K562 (cell line): ENCODE data around the gene FKBP8. TPM values are rescaled to one million over a fixed set of nuclear protein-coding genes. Genes with fewer than 3 reads are reported as not detected.

Experiments used
- ATAC-seq: fragments of 200-7000 bp; cut with Tn5 transposase; 3 replicates; pipeline ENCODE4 v1.9.1; 2020; ENCODE audit warnings: moderate library complexity
- BruUV-seq: library from RNA; stranded (reverse); fragments of 400-500 nt; replicated peaks from 2 replicates; lab custom pipeline; 2021; lab: Mats Ljungman, UMichigan
- CTCF ChIA-PET: fragments of 300-600 bp; formaldehyde crosslinking; extraction: SDS; loops from one replicate; lab custom pipeline; 2021; ENCODE audit warnings: low intra/inter-chr PET ratio; lab: Yijun Ruan, JAX
- POLR2A ChIA-PET: fragments of 300-600, 350-650 bp; sonication (Branson Sonifier 250); formaldehyde crosslinking; extraction: SDS; loops from one replicate; lab custom pipeline; 2021; ENCODE audit warnings: antibody characterized with exemption, inconsistent platforms; lab: Yijun Ruan, JAX
- DNase-seq, 4 experiments: peaks; one replicate each; pipeline versions ENCODE4 v3.0.0 to v3.0.0-alpha.2; 2011 to 2018; ENCODE audit warnings: low spot score in 3 of 4, mixed read lengths in 3 of 4; ENCODE audit errors: extremely low read depth in 1 of 4
- FAIRE-seq: peaks from 2 replicates; lab custom pipeline; 2011; peaks lifted over from hg19 to GRCh38; lab: Jason Lieb, UNC
- H2AFZ ChIP-seq: 2 replicates; pipeline ENCODE4 v1.6.0; 2011; ENCODE audit warnings: low read depth, low read length, control low read depth, inconsistent platforms
- H3K27ac ChIP-seq: fragments of 200-600 bp; 3 replicates; pipeline ENCODE4 v1.8.0; 2011; ENCODE audit warnings: low read depth, mild to moderate bottlenecking, control low read depth, inconsistent platforms, low read length, moderate library complexity, mixed read lengths; ENCODE audit errors: extremely low read depth
- H3K27me3 ChIP-seq, 2 experiments: fragments of 300-600 bp in 1 of 2; 2 replicates in 1 of 2; 3 replicates in 1 of 2; pipeline versions ENCODE4 v1.6.0 to v1.8.0; 2011; ENCODE audit warnings: inconsistent platforms in 2 of 2, low read length in 2 of 2, mild to moderate bottlenecking in 1 of 2, mixed read lengths in 1 of 2, moderate library complexity in 1 of 2; ENCODE audit not compliant: control insufficient read depth in 2 of 2, insufficient read depth in 2 of 2
- H3K36me3 ChIP-seq: fragments of 300-600 bp; 3 replicates; pipeline ENCODE4 v1.8.0; 2011; ENCODE audit warnings: mild to moderate bottlenecking, low read length, inconsistent platforms; ENCODE audit not compliant: control insufficient read depth, insufficient read depth
- H3K4me1 ChIP-seq, 2 experiments: fragments of 200-600 bp in 1 of 2; replicated peaks in 1 of 2; 2 replicates in 1 of 2; 3 replicates in 1 of 2; pipeline versions ENCODE4 v1.5.1 to v1.8.0; 2011; ENCODE audit warnings: inconsistent platforms in 2 of 2, low read length in 2 of 2, mild to moderate bottlenecking in 1 of 2, mixed read lengths in 1 of 2, moderate library complexity in 1 of 2; ENCODE audit not compliant: control insufficient read depth in 2 of 2, insufficient read depth in 2 of 2
- H3K4me2 ChIP-seq: 2 replicates; pipeline ENCODE4 v1.6.1; 2011; ENCODE audit warnings: low read length, control low read depth, inconsistent platforms, mixed read lengths; ENCODE audit not compliant: insufficient read depth
- H3K4me3 ChIP-seq: fragments of 200-600 bp; sonication (generic), shearing (Covaris generic); 2 replicates; pipeline ENCODE4 v1.5.1; 2016; ENCODE audit warnings: control low read depth, inconsistent platforms
- H3K79me2 ChIP-seq: fragments of 200-600 bp; 3 replicates; pipeline ENCODE4 v1.8.0; 2011; ENCODE audit warnings: low read length, inconsistent platforms; ENCODE audit not compliant: control insufficient read depth, insufficient read depth
- H3K9ac ChIP-seq, 2 experiments: 2 replicates each; pipeline versions ENCODE4 v1.6.0 to v1.6.1; 2011; ENCODE audit warnings: low read depth in 2 of 2, low read length in 2 of 2, control low read depth in 1 of 2, inconsistent platforms in 1 of 2, mild to moderate bottlenecking in 1 of 2, mixed read lengths in 1 of 2; ENCODE audit not compliant: insufficient read depth in 1 of 2
- H3K9me1 ChIP-seq: one replicate; pipeline ENCODE4 v1.6.0; 2011; ENCODE audit warnings: inconsistent platforms, mild to moderate bottlenecking, low read length, moderate library complexity; ENCODE audit not compliant: control insufficient read depth, insufficient read depth
- H3K9me3 ChIP-seq: replicated peaks from 2 replicates; pipeline ENCODE4 v1.5.1; 2011; ENCODE audit warnings: low read depth, low read length, inconsistent platforms; ENCODE audit not compliant: control insufficient read depth, insufficient read depth
- H4K20me1 ChIP-seq: replicated peaks from 2 replicates; pipeline ENCODE4 v1.6.1; 2011; ENCODE audit warnings: low read length, inconsistent platforms, mixed read lengths; ENCODE audit not compliant: control insufficient read depth, insufficient read depth
- POLR2G ChIP-seq: fragments of 200-400 bp; formaldehyde crosslinking; IDR thresholded peaks from 2 replicates; pipeline ENCODE4 v1.6.1; 2017; ENCODE audit warnings: low read depth, mild to moderate bottlenecking, antibody characterized with exemption, low read length, moderate library complexity
- WGBS: fragments of 100-300 bp; shearing (Covaris generic); methylation state at CpG from one replicate; pipeline ENCODE4 v1.1.6; 2016; ENCODE audit warnings: low coverage, mixed read lengths; ENCODE audit not compliant: insufficient coverage; ENCODE audit errors: missing lambda C conversion rate; 5-methylcytosine and 5-hydroxymethylcytosine counted together
- in situ Hi-C: fragments of 300-500 bp; cut with MboI; formaldehyde crosslinking; loops from 4 replicates; pipeline ENCODE4 v1.15.0; 2018; ENCODE audit warnings: inconsistent platforms, mixed read lengths
- intact Hi-C: fragments of 100-400 bp; cut with micrococcal nuclease; formaldehyde crosslinking; loops from 2 replicates; pipeline ENCODE4 v1.14.2; 2022
- polyA plus RNA-seq, 8 experiments: library from polyadenylated mRNA; depleted of rRNA in 4 of 8; stranded (reverse) in 5 of 8; unstranded in 3 of 8; fragments of >200 nt; fragmentation: Nextera tagmentation in 2 of 8; fragmentation: Illumina TruSeq in 1 of 8; extraction: Ambion mirVana in 2 of 8; extraction: Trizol in 1 of 8; gene quantifications; 2 replicates each; pipeline versions ENCODE4 v1.2.1 to v1.2.3, GENCODE V29; 2011 to 2014; ENCODE audit warnings: inconsistent platforms in 1 of 8, missing spikeins in 1 of 8
- total RNA-seq, 7 experiments: library from RNA; depleted of rRNA in 6 of 7; stranded (reverse); fragments of >200 nt in 6 of 7; fragmentation: Illumina TruSeq in 2 of 7; extraction: Trizol in 2 of 7; gene quantifications; 2 replicates each; pipeline versions ENCODE4 v1.2.1 to v1.2.3, GENCODE V29; 2011 to 2021; ENCODE audit warnings: low replicate concordance in 1 of 7
- TF ChIP-seq, protein P1 (sequence below): sonication (generic); formaldehyde crosslinking; IDR thresholded peaks from 2 replicates; pipeline ENCODE4 v1.8.1; 2023; ENCODE audit warnings: mild to moderate bottlenecking, missing genetic modification reagents
- TF ChIP-seq, protein P2 (sequence below): fragments of 250-450 bp; sonication (Bioruptor Pico); IDR thresholded peaks from 2 replicates; pipeline ENCODE4 v1.9.0; 2021; ENCODE audit warnings: mild to moderate bottlenecking

Gene FKBP8
- total and polyA plus RNA-seq, 9 of the 15 experiments (the other 6 are each of a cell fraction or from before 2014, with no cell fraction given), result 0.46 to 236 (median 104) TPM

DNA sequence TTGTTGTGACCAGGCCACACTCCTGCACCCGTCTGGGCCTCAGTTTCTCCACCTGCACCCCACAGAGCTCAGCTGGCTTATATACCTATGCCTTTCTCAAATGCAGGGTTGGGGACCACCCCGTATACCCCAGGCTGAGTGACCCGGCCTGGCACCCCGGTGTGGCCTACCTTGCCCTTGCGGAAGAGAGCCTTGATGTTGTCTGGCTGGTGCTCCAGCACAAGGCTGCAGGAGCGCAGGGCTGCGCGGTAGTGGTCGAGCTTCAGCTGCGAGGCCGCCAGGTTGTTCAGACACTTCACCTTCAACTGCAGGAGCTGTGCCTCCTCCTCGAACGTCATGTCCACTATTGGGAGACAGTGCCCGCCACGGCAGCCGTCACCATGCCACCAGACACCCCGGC is 5.9 kb downstream of the FKBP8 start:
- H3K4me2 ChIP-seq, result no peak overlapping the region
- H4K20me1 ChIP-seq, result no peaks in the 10 kb centered on the region
- peaks cover 74% of the 10 kb centered on the region for H3K36me3 ChIP-seq
- intact Hi-C loops, result no loop called here
- no peaks in the 10 kb centered on the region for H3K9me3 ChIP-seq
- CTCF ChIA-PET, result no interaction called here
- H3K27me3 ChIP-seq, result no peaks in the 10 kb centered on the region
- H2AFZ ChIP-seq, result no peak overlapping the region
- H3K9me1 ChIP-seq, result no peaks in the 10 kb centered on the region
- ATAC-seq, result no peak
- no peak overlapping the region for H3K4me3 ChIP-seq
- no peak overlapping the region for H3K27ac ChIP-seq
- TF ChIP-seq, protein P1, sequence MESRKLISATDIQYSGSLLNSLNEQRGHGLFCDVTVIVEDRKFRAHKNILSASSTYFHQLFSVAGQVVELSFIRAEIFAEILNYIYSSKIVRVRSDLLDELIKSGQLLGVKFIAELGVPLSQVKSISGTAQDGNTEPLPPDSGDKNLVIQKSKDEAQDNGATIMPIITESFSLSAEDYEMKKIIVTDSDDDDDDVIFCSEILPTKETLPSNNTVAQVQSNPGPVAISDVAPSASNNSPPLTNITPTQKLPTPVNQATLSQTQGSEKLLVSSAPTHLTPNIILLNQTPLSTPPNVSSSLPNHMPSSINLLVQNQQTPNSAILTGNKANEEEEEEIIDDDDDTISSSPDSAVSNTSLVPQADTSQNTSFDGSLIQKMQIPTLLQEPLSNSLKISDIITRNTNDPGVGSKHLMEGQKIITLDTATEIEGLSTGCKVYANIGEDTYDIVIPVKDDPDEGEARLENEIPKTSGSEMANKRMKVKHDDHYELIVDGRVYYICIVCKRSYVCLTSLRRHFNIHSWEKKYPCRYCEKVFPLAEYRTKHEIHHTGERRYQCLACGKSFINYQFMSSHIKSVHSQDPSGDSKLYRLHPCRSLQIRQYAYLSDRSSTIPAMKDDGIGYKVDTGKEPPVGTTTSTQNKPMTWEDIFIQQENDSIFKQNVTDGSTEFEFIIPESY (CRISPR knock-in tag), result peak; percentile 30; the same call in 1 of the 2 replicates
- TF ChIP-seq POLR2G, result peak; percentile 63
- TF ChIP-seq, protein P2, sequence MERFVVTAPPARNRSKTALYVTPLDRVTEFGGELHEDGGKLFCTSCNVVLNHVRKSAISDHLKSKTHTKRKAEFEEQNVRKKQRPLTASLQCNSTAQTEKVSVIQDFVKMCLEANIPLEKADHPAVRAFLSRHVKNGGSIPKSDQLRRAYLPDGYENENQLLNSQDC (CRISPR knock-in tag), result no peak
- TF ChIP-seq, all 486 proteins: peak for 2
- 96% methylated on average over 13 of the region's 17 CpGs for WGBS
- no peak for FAIRE-seq
- no TSS peak for BruUV-seq
- no peak overlapping the region for H3K9ac ChIP-seq
- POLR2A ChIA-PET, result interaction anchor here (0.6 to 0.7 kb wide), 3 partner anchors 21 to 621 kb away, joined by 3 read pairs; no protein-coding TSS in a partner anchor
- in situ Hi-C loops, result no loop called here
- peaks cover 15% of the 10 kb centered on the region for H3K79me2 ChIP-seq
- no peak for DNase-seq
- peaks cover 7 to 31% of the 10 kb centered on the region in 2 experiments; a peak in 3 of 5 replicates for H3K4me1 ChIP-seq
